ENCODE data around the gene MAN1B1.

DNA sequence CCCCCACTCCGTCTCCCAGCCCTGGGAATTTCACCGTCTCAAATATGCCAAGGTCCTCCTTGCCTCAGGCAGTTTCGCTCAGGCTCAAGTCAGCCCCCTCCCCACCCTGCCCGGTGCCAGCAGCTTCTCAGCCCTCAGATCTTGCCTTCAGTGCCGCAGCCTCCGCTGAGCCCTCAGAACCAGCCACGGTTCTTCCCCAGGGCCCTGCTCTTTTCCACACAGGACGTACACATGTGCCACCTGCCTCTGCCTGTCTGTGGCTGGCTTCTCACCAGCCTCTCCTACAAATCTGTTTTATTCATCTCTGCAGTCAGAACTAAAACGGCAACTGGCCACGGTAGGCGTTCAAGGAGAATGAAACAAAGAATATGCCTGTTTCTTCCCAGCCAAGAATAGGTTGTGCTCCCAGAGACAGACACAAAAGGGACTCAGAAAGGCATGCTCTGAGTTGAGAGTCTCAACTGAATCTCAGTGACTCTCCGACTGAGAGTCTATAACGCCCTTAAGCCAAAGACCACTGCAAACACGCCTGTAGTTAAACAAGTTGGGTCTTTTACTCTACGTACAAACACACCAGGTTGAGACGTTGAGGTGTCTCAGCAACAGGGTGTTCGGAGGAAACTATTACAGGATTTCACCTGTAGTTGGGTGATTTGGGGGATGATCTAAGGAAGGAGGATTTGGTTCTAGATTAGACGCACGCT lies 41.5 kb downstream of the MAN1B1 start:
- TF ChIP-seq, protein P1, sequence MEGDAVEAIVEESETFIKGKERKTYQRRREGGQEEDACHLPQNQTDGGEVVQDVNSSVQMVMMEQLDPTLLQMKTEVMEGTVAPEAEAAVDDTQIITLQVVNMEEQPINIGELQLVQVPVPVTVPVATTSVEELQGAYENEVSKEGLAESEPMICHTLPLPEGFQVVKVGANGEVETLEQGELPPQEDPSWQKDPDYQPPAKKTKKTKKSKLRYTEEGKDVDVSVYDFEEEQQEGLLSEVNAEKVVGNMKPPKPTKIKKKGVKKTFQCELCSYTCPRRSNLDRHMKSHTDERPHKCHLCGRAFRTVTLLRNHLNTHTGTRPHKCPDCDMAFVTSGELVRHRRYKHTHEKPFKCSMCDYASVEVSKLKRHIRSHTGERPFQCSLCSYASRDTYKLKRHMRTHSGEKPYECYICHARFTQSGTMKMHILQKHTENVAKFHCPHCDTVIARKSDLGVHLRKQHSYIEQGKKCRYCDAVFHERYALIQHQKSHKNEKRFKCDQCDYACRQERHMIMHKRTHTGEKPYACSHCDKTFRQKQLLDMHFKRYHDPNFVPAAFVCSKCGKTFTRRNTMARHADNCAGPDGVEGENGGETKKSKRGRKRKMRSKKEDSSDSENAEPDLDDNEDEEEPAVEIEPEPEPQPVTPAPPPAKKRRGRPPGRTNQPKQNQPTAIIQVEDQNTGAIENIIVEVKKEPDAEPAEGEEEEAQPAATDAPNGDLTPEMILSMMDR (IDR thresholded peaks at IDR 0.05) = no peak
- TF ChIP-seq POLR2AphosphoS5 (IDR thresholded peaks at IDR 0.05) (no peak), POLR2A (IDR thresholded peaks at IDR 0.05) (no peak)
